SU-DHL-6 (cell line): ENCODE measurements around the gene EFHD1.

Experiments used
- H2AFZ ChIP-seq: fragments of 200-600 bp; sonication (generic); 2 replicates; pipeline ENCODE4 v1.6.1; 2014; ENCODE audit warnings: low read depth, mild to moderate bottlenecking, moderate library complexity, mixed read lengths, antibody characterized with exemption, low read length; ENCODE audit not compliant: severe bottlenecking
- H3F3A ChIP-seq: fragments of 200-600 bp; shearing (Covaris generic); 2 replicates; pipeline ENCODE4 v1.6.0; 2016; ENCODE audit warnings: antibody characterized with exemption, mild to moderate bottlenecking; ENCODE audit not compliant: insufficient read depth
- H3K27ac ChIP-seq: fragments of 200-600 bp; sonication (generic); 2 replicates; pipeline ENCODE4 v1.5.1; 2016; ENCODE audit warnings: low read depth, mild to moderate bottlenecking, low read length, moderate library complexity, mixed read lengths
- H3K27me3 ChIP-seq: fragments of 200-600 bp; sonication (generic), shearing (Covaris generic); 2 replicates; pipeline ENCODE4 v1.6.0; 2014; ENCODE audit warnings: mild to moderate bottlenecking, low read length
- H3K36me3 ChIP-seq: fragments of 200-600 bp; sonication (generic); 2 replicates; pipeline ENCODE4 v1.6.1; 2014; ENCODE audit warnings: mild to moderate bottlenecking, low read length, mixed read lengths
- H3K4me2 ChIP-seq: fragments of 300-600, 200-600 bp; shearing (Covaris generic), sonication (generic); 2 replicates; pipeline ENCODE4 v1.6.0; 2014; ENCODE audit warnings: low read length, low read depth, mild to moderate bottlenecking; ENCODE audit not compliant: poor library complexity, severe bottlenecking
- H3K4me3 ChIP-seq: fragments of 200-600 bp; sonication (generic); 2 replicates; pipeline ENCODE4 v1.5.1; 2014; ENCODE audit warnings: antibody characterized with exemption, low read length, mild to moderate bottlenecking, mixed read lengths; ENCODE audit not compliant: insufficient read depth, poor library complexity, severe bottlenecking
- H3K79me2 ChIP-seq: fragments of 200-600 bp; sonication (generic); 2 replicates; pipeline ENCODE4 v1.6.1; 2014; ENCODE audit warnings: mild to moderate bottlenecking, low read length, moderate library complexity; ENCODE audit not compliant: insufficient read depth
- H3K9ac ChIP-seq: fragments of 200-600 bp; sonication (generic); 2 replicates; pipeline ENCODE4 v1.7.0; 2014; ENCODE audit warnings: mild to moderate bottlenecking, low read length
- H3K9me2 ChIP-seq: fragments of 200-600 bp; sonication (generic); replicated peaks from 2 replicates; pipeline ENCODE4 v1.6.1; 2014; ENCODE audit warnings: low read length; ENCODE audit not compliant: insufficient read depth
- H3K9me3 ChIP-seq: fragments of 200-600 bp; sonication (generic); 2 replicates; pipeline ENCODE4 v1.6.1; 2014; ENCODE audit warnings: low read length, mixed read lengths; ENCODE audit not compliant: insufficient read depth
- H4K20me1 ChIP-seq: fragments of 200-600 bp; sonication (generic); 2 replicates; pipeline ENCODE4 v1.6.1; 2014; ENCODE audit warnings: low read depth, mild to moderate bottlenecking, antibody characterized with exemption, low read length, moderate library complexity, mixed read lengths
- CTCF ChIP-seq: fragments of 200-600 bp; sonication (generic); IDR thresholded peaks from one replicate; pipeline ENCODE4 v1.5.1; 2017; ENCODE audit warnings: antibody characterized with exemption, mild to moderate bottlenecking, low read length, moderate library complexity; ENCODE audit not compliant: insufficient read depth, poor library complexity, severe bottlenecking
- EZH2phosphoT487 ChIP-seq: fragments of 200-600 bp; sonication (generic), shearing (Covaris generic); conservative IDR thresholded peaks from 2 replicates; pipeline ENCODE4 v1.6.1; 2018; ENCODE audit warnings: mild to moderate bottlenecking, antibody characterized with exemption, low read length, moderate library complexity, mixed read lengths

EFHD1 gene

DNA sequence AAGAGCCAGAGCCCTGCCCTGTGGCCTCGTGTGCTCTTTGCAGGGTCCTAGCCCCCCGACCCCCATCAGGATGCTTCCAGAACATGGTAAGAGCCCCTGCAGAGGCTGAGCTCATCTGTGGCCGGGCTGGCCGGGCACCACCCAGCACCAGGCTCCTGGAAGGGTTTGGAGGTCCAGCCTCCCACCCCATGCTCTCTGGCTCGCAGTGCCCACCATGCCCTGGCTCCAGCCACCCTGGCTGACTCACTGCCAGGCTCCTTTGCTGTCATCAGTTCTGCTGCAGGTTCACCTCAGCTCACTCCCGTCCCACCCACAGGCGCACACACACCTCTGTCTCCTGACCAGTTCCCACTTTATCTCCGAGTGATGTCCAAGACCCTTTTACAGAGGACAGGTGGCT, 45.4 kb upstream of the EFHD1 start:
- Histone ChIP-seq H3F3A (no peaks in the 10 kb centered on the region), H3K4me3 (no peak overlapping the region), H3K9ac (no peak overlapping the region), H3K27ac (no peak overlapping the region), H4K20me1 (no peaks in the 10 kb centered on the region), H3K9me3 (no peaks in the 10 kb centered on the region), H3K27me3 (no peaks in the 10 kb centered on the region), H3K36me3 (no peaks in the 10 kb centered on the region), H3K9me2 (no peaks in the 10 kb centered on the region), H2AFZ (no peak overlapping the region), H3K79me2 (no peaks in the 10 kb centered on the region), H3K4me2 (no peak overlapping the region)
- TF ChIP-seq CTCF (no peak), EZH2phosphoT487 (no peak)

DNA sequence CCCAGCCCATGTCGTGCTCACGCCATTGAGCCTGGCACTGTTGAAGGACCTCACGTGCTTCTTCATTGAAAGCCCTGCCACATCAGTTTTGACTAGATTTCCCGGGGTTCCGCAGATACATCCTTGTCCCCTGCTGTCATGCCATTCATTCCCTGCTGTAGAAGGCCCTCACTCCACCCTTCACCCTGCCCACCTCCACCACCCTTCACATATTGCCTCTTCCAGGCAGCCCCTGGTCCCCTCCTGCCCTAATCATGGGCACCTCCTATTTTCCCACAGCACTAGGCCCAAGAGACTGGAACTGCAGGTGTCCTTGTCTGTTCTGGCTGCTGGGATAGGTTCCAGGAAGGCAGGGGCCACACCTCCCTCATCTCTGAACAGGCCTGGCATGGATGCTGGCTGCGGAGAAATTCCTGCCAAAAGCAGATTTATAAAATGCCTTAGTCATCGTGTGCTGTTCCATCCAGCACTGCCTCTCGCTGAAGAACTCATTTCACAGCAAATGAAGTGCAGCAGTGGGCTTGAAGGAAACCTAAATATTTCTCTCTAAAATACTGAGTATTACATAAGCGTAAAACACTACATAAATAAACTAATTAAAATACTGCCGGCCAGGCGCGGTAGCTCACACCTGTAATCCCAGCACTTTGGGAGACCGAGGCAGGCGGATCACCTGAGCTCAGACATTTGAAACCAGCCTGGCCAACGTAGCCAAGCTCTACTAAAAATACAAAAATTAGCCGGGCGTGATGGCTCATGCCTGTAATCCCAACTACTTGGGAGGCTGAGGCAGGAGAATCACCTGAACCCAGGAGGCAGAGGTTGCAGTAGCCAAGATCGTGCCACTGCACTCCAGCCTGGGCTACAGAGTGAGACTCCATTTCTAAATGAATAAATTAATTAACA, 44.5 kb upstream of the EFHD1 start:
- no peak overlapping the region for H3K27ac ChIP-seq
- H3K9ac ChIP-seq = no peak overlapping the region
- no peaks in the 10 kb centered on the region for H3K79me2 ChIP-seq
- H3K4me3 ChIP-seq = no peak overlapping the region
- no peaks in the 10 kb centered on the region for H3K9me2 ChIP-seq
- no peaks in the 10 kb centered on the region for H3F3A ChIP-seq
- no peaks in the 10 kb centered on the region for H3K36me3 ChIP-seq
- no peak overlapping the region for H3K4me2 ChIP-seq
- no peaks in the 10 kb centered on the region for H4K20me1 ChIP-seq
- no peak for TF ChIP-seq CTCF
- TF ChIP-seq EZH2phosphoT487 = no peak
- H2AFZ ChIP-seq = no peak overlapping the region
- no peaks in the 10 kb centered on the region for H3K27me3 ChIP-seq
- H3K9me3 ChIP-seq = no peaks in the 10 kb centered on the region

DNA sequence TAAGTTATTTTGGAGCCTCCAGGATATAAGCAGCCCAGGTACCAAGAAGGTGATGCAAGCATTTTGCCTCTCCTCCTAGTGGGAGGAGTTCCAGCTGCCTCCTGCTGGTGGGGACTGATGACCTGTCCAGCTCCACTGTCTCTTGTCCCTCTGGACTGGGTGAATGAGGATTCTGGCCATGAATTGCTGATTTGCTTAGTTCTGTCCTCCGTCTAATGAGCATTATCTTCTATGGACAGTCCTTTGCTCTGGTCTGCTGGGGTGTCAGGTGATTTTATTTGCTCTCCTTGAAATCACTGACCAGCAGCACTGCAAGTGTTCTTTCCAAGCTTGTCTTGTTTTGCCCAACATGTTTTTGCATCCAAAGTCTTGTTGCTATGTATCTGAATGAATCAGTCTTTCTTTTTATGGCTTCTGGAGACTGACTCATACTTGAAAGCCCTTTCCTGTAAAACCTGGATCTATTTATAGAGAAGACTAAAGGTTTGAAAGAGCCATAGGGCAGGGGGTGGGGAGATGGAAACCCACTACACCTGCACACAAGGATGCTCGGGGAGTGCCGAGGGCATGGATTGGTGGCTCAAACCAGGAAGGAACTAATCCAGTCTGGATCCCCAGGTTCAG, 40.5 kb upstream of the EFHD1 start:
- Histone ChIP-seq H3K4me3 (no peak overlapping the region), H3K9me2 (no peaks in the 10 kb centered on the region), H3K4me2 (no peak overlapping the region), H3K27me3 (no peaks in the 10 kb centered on the region), H3F3A (no peaks in the 10 kb centered on the region), H3K9ac (no peak overlapping the region), H4K20me1 (no peaks in the 10 kb centered on the region), H3K9me3 (no peaks in the 10 kb centered on the region), H3K27ac (no peak overlapping the region), H3K36me3 (no peaks in the 10 kb centered on the region), H2AFZ (no peak overlapping the region), H3K79me2 (no peaks in the 10 kb centered on the region)
- no peak for TF ChIP-seq EZH2phosphoT487

- Histone ChIP-seq H3K9ac (no peak overlapping the region), H3K79me2 (no peaks in the 10 kb centered on the region), H3K9me3 (no peaks in the 10 kb centered on the region)
Measured at GRCh38 chr2:232593982-232594381, 39.4 kb upstream of the EFHD1 start.

More at GRCh38 chr2:232593982-232594381, 39.4 kb upstream of the EFHD1 start:
- no peak overlapping the region for H3K4me3 ChIP-seq
- no peaks in the 10 kb centered on the region for H3K27me3 ChIP-seq
- no peak overlapping the region for H3K27ac ChIP-seq
- H4K20me1 ChIP-seq = no peaks in the 10 kb centered on the region
- TF ChIP-seq CTCF (no peak), EZH2phosphoT487 (no peak)
- H3K9me2 ChIP-seq = no peaks in the 10 kb centered on the region
- H3K4me2 ChIP-seq = no peak overlapping the region
- H2AFZ ChIP-seq = no peak overlapping the region
- H3F3A ChIP-seq = no peaks in the 10 kb centered on the region
- H3K36me3 ChIP-seq = no peaks in the 10 kb centered on the region
